Measurements from ENCODE around the gene ZNF440. TPM values are rescaled to one million over a fixed set of nuclear protein-coding genes. Genes with fewer than 3 reads are reported as not detected.
"Not testable (repeated sequence)": the region's sequence is repeated elsewhere in the genome, so short reads cannot be mapped to it uniquely, and the experiment has no call there.

ZNF440 gene
- total RNA-seq, 2 donors from 2014 or later = 3.4 to 4.5 TPM

GRCh38 chr19:11843722-11844121, 29.6 kb downstream of the ZNF440 start:
- H3K4me3 ChIP-seq = no peak overlapping the region
- H3K9me3 ChIP-seq = no peaks in the 10 kb centered on the region
- TF ChIP-seq CTCF (IDR thresholded peaks at IDR 0.05) = no peak
- no peak for DNase-seq (ENCODE audit: low spot score)
- H3K27ac ChIP-seq = no peak overlapping the region
- no peaks in the 10 kb centered on the region for H3K27me3 ChIP-seq
- peaks cover 0 to 4% of the 10 kb centered on the region in 2 donors for H3K4me1 ChIP-seq
- no peaks in the 10 kb centered on the region for H3K36me3 ChIP-seq

- not testable (repeated sequence) for H3K27me3 ChIP-seq; H3K36me3 ChIP-seq; H3K4me3 ChIP-seq; H3K27ac ChIP-seq; H3K9me3 ChIP-seq; DNase-seq (ENCODE audit: low spot score)
- H3K4me1 ChIP-seq = peaks cover 0 to 13% of the 10 kb centered on the region in 2 donors
Measured at GRCh38 chr19:11847615-11848014, 33.5 kb downstream of the ZNF440 start.

GRCh38 chr19:11848200-11848593, 34.1 kb downstream of the ZNF440 start:
- Histone ChIP-seq H3K9me3 (no peaks in the 10 kb centered on the region), H3K36me3 (no peaks in the 10 kb centered on the region), H3K27ac (peak overlapping the region in 1 of 2 donors; percentile 18), H3K4me3 (peak overlapping the region; percentile 50 to 71), H3K4me1 (peaks cover 0 to 13% of the 10 kb centered on the region in 2 donors), H3K27me3 (no peaks in the 10 kb centered on the region)
- no peak for TF ChIP-seq CTCF (IDR thresholded peaks at IDR 0.05)
- DNase-seq (ENCODE audit: low spot score) = no peak

- H3K4me1 ChIP-seq = peaks cover 0 to 13% of the 10 kb centered on the region in 2 donors
- H3K9me3 ChIP-seq = no peaks in the 10 kb centered on the region
- peak within 1 kb of the TSS; percentile 18 to 60 for H3K27ac ChIP-seq
- no peaks in the 10 kb centered on the region for H3K36me3 ChIP-seq
- peak within 1 kb of the TSS; percentile 50 to 71 for H3K4me3 ChIP-seq
- H3K27me3 ChIP-seq = no peaks in the 10 kb centered on the region
- DNase-seq (ENCODE audit: low spot score) = peak; percentile 95
- TF ChIP-seq CTCF (IDR thresholded peaks at IDR 0.05) = no peak
Measured at GRCh38 chr19:11848594-11849469, 34.8 kb downstream of the ZNF440 start, which contains the start of gene ZNF439. ZNF439 (plus strand) TSS chr19:11848726; CDS start chr19:11848868, 142 bp downstream.

GRCh38 chr19:11850289-11850688, 36.2 kb downstream of the ZNF440 start:
- H3K4me1 ChIP-seq = peaks cover 0 to 13% of the 10 kb centered on the region in 2 donors
- H3K36me3 ChIP-seq; H3K27ac ChIP-seq; H3K4me3 ChIP-seq; H3K27me3 ChIP-seq; H3K9me3 ChIP-seq; DNase-seq (ENCODE audit: low spot score): not testable (repeated sequence)

GRCh38 chr19:11853358-11853757, 39.3 kb downstream of the ZNF440 start:
- no peak for DNase-seq (ENCODE audit: low spot score)
- Histone ChIP-seq H3K27me3 (no peaks in the 10 kb centered on the region), H3K27ac (no peak overlapping the region), H3K4me1 (peaks cover 0 to 9% of the 10 kb centered on the region in 2 donors), H3K4me3 (no peak overlapping the region), H3K9me3 (no peaks in the 10 kb centered on the region), H3K36me3 (no peaks in the 10 kb centered on the region)
- no peak for TF ChIP-seq CTCF (IDR thresholded peaks at IDR 0.05)

Measured in right atrium auricular region (tissue), 2 donors.